ENCODE data around the gene BICC1.

The BICC1 gene

DNA sequence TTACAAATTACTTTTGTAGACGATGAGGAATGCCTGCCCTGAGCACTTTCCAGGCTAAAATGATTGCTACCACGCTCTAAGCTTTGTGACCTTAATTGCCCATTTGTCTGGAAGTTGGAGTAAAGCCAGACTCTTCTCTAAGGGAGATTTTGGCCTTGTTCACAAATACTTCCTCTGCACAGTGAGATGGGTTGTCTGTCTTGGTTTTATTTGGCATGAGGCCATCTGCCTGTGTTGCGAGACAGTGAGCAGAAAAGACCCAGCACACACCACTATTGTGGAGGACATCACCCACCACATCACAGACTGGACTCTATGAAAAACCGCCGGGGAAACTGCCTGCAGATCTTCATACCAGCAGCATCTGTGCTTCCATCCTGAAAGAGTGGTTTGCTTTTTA is 138.4 kb downstream of the BICC1 start:
- no peak for DNase-seq (ENCODE audit: low read depth in 1 of 2, low spot score in 1 of 2)
- TF ChIP-seq, protein P1, sequence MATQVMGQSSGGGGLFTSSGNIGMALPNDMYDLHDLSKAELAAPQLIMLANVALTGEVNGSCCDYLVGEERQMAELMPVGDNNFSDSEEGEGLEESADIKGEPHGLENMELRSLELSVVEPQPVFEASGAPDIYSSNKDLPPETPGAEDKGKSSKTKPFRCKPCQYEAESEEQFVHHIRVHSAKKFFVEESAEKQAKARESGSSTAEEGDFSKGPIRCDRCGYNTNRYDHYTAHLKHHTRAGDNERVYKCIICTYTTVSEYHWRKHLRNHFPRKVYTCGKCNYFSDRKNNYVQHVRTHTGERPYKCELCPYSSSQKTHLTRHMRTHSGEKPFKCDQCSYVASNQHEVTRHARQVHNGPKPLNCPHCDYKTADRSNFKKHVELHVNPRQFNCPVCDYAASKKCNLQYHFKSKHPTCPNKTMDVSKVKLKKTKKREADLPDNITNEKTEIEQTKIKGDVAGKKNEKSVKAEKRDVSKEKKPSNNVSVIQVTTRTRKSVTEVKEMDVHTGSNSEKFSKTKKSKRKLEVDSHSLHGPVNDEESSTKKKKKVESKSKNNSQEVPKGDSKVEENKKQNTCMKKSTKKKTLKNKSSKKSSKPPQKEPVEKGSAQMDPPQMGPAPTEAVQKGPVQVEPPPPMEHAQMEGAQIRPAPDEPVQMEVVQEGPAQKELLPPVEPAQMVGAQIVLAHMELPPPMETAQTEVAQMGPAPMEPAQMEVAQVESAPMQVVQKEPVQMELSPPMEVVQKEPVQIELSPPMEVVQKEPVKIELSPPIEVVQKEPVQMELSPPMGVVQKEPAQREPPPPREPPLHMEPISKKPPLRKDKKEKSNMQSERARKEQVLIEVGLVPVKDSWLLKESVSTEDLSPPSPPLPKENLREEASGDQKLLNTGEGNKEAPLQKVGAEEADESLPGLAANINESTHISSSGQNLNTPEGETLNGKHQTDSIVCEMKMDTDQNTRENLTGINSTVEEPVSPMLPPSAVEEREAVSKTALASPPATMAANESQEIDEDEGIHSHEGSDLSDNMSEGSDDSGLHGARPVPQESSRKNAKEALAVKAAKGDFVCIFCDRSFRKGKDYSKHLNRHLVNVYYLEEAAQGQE (IDR thresholded peaks at IDR 0.05; ENCODE audit: insufficient replicate concordance, low read depth), result no peak
- H3K4me3 ChIP-seq (replicated peaks; ENCODE audit: insufficient read depth, low read length), result no peak overlapping the region
- no peak overlapping the region for H3K27ac ChIP-seq (replicated peaks)
- H3K27me3 ChIP-seq (ENCODE audit: insufficient read depth, poor library complexity, severe bottlenecking), result no peaks in the 10 kb centered on the region

DNA sequence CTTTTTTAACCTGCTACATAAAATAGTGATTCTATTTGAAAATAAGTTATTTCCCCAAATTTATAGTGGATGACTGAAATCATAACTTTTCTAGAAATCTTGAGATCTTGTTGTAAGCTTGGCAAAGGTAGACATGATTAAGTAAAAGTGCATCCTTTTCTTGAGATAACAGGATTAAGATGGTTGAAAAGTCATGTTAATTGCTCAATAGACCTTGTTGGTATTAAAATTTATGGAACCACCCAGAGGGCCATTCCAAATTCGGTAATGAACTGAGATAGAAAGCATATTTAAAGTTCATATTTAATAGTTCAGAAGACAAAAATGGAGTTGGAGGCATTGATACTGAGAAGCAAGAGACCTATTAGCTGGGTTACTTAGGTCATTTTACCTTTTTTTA is 139.1 kb downstream of the BICC1 start:
- Histone ChIP-seq H3K4me3 (replicated peaks; ENCODE audit: insufficient read depth, low read length) (no peak overlapping the region), H3K27me3 (ENCODE audit: insufficient read depth, poor library complexity, severe bottlenecking) (no peaks in the 10 kb centered on the region), H3K27ac (replicated peaks) (no peak overlapping the region)
- TF ChIP-seq, protein P1 (IDR thresholded peaks at IDR 0.05; ENCODE audit: insufficient replicate concordance, low read depth), result no peak
- TF ChIP-seq SPI1 (IDR thresholded peaks at IDR 0.05; ENCODE audit: borderline replicate concordance, low read depth) (no peak), GABPA (IDR thresholded peaks at IDR 0.05; ENCODE audit: low read depth) (no peak), POLR2AphosphoS5 (IDR thresholded peaks at IDR 0.05; ENCODE audit: low read depth) (no peak)
- TF ChIP-seq, protein P2, sequence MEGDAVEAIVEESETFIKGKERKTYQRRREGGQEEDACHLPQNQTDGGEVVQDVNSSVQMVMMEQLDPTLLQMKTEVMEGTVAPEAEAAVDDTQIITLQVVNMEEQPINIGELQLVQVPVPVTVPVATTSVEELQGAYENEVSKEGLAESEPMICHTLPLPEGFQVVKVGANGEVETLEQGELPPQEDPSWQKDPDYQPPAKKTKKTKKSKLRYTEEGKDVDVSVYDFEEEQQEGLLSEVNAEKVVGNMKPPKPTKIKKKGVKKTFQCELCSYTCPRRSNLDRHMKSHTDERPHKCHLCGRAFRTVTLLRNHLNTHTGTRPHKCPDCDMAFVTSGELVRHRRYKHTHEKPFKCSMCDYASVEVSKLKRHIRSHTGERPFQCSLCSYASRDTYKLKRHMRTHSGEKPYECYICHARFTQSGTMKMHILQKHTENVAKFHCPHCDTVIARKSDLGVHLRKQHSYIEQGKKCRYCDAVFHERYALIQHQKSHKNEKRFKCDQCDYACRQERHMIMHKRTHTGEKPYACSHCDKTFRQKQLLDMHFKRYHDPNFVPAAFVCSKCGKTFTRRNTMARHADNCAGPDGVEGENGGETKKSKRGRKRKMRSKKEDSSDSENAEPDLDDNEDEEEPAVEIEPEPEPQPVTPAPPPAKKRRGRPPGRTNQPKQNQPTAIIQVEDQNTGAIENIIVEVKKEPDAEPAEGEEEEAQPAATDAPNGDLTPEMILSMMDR (IDR thresholded peaks at IDR 0.05; ENCODE audit: insufficient read depth, low read length), result no peak
- DNase-seq (ENCODE audit: low read depth in 1 of 2, low spot score in 1 of 2), result no peak

DNA sequence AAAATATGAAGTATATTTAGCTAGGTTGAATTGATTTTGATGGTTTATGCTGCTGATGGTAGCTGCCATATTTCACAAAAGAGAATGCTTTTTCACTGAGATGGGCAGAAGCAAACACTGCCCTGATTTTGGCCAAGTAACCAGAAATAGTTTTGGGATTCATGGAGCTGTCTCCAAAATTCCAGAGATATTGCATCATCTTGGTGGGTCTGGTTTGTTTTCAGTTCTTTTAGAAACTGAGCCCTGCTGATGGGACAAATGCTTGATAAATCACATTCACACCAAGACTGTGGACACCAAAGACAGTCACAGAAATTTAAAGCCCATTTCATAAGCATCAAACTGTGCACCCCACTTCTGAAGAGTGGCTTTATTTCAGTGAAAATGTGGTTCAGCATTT is 140.5 kb downstream of the BICC1 start:
- DNase-seq (ENCODE audit: low read depth in 1 of 2, low spot score in 1 of 2), result no peak
- no peak overlapping the region for H3K27ac ChIP-seq (replicated peaks)

More for the DNA sequence above, 140.5 kb downstream of the BICC1 start:
- Histone ChIP-seq H3K27me3 (ENCODE audit: insufficient read depth, poor library complexity, severe bottlenecking) (no peaks in the 10 kb centered on the region), H3K4me3 (replicated peaks; ENCODE audit: insufficient read depth, low read length) (no peak overlapping the region)
- TF ChIP-seq GABPA (IDR thresholded peaks at IDR 0.05; ENCODE audit: low read depth), result no peak
- TF ChIP-seq, protein P2 (IDR thresholded peaks at IDR 0.05; ENCODE audit: insufficient read depth, low read length), result no peak
- TF ChIP-seq, protein P1 (IDR thresholded peaks at IDR 0.05; ENCODE audit: insufficient replicate concordance, low read depth), result no peak
- no peak for TF ChIP-seq POLR2AphosphoS5 (IDR thresholded peaks at IDR 0.05; ENCODE audit: low read depth)
- no peak for TF ChIP-seq SPI1 (IDR thresholded peaks at IDR 0.05; ENCODE audit: borderline replicate concordance, low read depth)

All from HL-60 (cell line).